Activated naive CD4-positive, alpha-beta T cell treated with Interleukin-2 at 50 U/mL for 16 hours (primary cell): Measurements from ENCODE around the gene NT5E.
"Not testable (repeated sequence)": the region's sequence is repeated elsewhere in the genome, so short reads cannot be mapped to it uniquely, and the experiment has no call there.

Experiments used
- DNase-seq: peaks from one replicate; pipeline ENCODE4 v3.0.0-alpha.2; 2020

The NT5E gene

GRCh38 chr6:85494547-85495536 lies 45.0 kb downstream of the NT5E start:
- DNase-seq, result no peak

GRCh38 chr6:85496009-85496579 lies 46.2 kb downstream of the NT5E start:
- no peak for DNase-seq

GRCh38 chr6:85496856-85497255 lies 47.0 kb downstream of the NT5E start:
- DNase-seq, result no peak

- no peak for DNase-seq
Measured at GRCh38 chr6:85498596-85499258, 48.8 kb downstream of the NT5E start.

GRCh38 chr6:85506441-85507093 lies 56.7 kb downstream of the NT5E start:
- peak; percentile 11 for DNase-seq

- no peak for DNase-seq
Measured at GRCh38 chr6:85516168-85516567, 66.3 kb downstream of the NT5E start.

GRCh38 chr6:85524281-85524680 lies 74.4 kb downstream of the NT5E start:
- not testable (repeated sequence) for DNase-seq

GRCh38 chr6:85537055-85537494 lies 87.2 kb downstream of the NT5E start:
- DNase-seq, result no peak

- no peak for DNase-seq
Measured at GRCh38 chr6:85544776-85545175, 94.9 kb downstream of the NT5E start.
